ENCODE results near the gene HDDC3. TPM values are rescaled to one million over a fixed set of nuclear protein-coding genes. Genes with fewer than 3 reads are reported as not detected.

HDDC3 gene
- total and polyA plus RNA-seq, 11 donors = 10.9 to 19.9 (median 15.2) TPM

DNA sequence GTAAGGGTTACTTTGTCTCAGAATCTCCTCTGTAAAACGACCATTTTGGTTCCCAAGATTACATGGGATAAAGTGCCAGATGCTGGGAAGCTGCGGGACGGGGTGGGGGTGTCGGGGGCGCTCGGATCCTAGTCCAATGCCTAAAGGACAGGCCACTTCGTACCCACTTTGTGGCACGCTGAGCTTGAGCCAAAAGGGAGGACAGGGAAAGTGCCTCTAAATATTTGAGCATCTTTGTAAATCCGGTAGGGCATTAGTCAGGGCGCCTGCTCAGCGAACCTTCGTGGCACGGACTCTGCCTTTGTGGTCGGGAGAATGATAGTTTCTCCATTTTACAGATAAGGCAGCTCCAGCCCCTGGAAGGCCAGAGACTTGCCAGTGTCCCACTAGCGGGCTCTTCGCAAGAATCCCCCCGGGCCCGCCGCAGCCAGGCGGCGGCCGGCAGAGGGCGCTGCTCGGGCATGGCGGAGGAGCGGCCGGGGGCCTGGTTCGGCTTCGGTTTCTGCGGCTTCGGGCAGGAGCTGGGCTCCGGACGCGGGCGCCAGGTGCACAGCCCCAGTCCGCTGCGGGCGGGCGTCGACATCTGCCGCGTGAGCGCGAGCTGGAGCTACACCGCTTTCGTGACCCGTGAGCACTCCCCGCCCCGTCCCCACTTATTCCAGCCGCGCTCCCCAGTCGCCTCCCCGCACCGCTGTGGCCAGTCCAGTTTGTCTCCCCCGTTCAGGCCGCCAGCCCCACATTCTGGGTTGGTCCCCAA lies 24.1 kb upstream of the HDDC3 start:
- intact Hi-C loops (cut with DNase I) = loop anchor here (1.0 to 10.0 kb wide), 13 partner anchors 36 to 316 kb away; partner anchors contain the start of genes PRC1 (in 2 of the 10) and VPS33B (in 1 of the 10)
- Histone ChIP-seq H3K9me3 (no peaks in the 10 kb centered on the region), H3K27me3 (no peaks in the 10 kb centered on the region), H3K36me3 (peaks cover 0 to 43% (median 35%) of the 10 kb centered on the region in 9 donors), H3K27ac (peak overlapping the region in 8 of 12 donors; percentile 1 to 85 (median 66)), H3K4me3 (peak overlapping the region; percentile 40 to 96 (median 70)), H3K4me1 (peaks cover 0 to 54% (median 29%) of the 10 kb centered on the region in 12 donors)
- peak; percentile 70 to 88 (median 78) for DNase-seq
- 6 to 33% (median 8%) methylated on average over 9 to 56 of the region's 56 CpGs for WGBS, 4 donors
- peak in 2 of 4 donors; percentile 25 to 43 for ATAC-seq
- no peak for TF ChIP-seq POLR2A (IDR thresholded peaks at IDR 0.05)
- TF ChIP-seq, protein P1, sequence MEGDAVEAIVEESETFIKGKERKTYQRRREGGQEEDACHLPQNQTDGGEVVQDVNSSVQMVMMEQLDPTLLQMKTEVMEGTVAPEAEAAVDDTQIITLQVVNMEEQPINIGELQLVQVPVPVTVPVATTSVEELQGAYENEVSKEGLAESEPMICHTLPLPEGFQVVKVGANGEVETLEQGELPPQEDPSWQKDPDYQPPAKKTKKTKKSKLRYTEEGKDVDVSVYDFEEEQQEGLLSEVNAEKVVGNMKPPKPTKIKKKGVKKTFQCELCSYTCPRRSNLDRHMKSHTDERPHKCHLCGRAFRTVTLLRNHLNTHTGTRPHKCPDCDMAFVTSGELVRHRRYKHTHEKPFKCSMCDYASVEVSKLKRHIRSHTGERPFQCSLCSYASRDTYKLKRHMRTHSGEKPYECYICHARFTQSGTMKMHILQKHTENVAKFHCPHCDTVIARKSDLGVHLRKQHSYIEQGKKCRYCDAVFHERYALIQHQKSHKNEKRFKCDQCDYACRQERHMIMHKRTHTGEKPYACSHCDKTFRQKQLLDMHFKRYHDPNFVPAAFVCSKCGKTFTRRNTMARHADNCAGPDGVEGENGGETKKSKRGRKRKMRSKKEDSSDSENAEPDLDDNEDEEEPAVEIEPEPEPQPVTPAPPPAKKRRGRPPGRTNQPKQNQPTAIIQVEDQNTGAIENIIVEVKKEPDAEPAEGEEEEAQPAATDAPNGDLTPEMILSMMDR (IDR thresholded peaks at IDR 0.05) = peak; percentile 90 to 98 (median 94)

DNA sequence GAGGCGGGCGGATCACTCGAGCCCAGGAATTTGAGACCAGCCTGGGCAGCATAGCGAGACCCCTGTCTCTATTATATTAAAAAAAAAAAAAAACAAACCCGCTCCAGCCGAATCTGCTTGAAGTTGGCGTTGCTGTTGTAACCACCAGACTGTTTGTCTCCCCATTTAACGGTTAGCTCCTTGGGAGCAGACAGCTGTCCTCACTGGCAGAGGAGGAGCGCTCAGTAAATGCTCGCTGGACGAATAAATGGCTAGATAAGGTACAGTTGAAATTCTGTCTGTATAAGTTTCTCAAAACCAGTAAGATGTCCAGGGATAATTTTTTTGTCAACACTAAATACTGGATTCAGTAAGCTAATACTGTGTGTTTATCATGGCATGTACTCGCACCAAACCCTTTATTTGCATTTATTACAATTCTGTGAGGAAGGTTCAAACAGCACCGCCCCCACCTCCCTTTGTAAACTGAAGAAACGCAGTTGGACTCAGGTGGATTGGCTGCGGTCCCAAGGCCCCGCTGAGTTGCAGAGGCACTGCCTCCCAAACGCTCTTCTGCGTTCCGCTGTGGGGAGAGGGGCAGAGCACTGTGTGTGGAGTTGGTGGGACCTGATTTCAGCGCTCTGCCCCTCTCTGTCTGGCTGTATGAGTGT lies 23.4 kb upstream of the HDDC3 start:
- Histone ChIP-seq H3K27ac (peak overlapping the region in 2 of 12 donors; percentile 81 to 88), H3K9me3 (no peaks in the 10 kb centered on the region), H3K4me1 (peaks cover 0 to 51% (median 29%) of the 10 kb centered on the region in 12 donors), H3K4me3 (peak overlapping the region in 9 of 12 donors; percentile 38 to 96 (median 94)), H3K36me3 (peaks cover 0 to 43% (median 33%) of the 10 kb centered on the region in 9 donors), H3K27me3 (no peaks in the 10 kb centered on the region)
- ATAC-seq = no peak
- no peak for DNase-seq
- intact Hi-C loops (cut with DNase I) = loop anchor here (1.0 to 10.0 kb wide), 13 partner anchors 37 to 317 kb away; partner anchors contain the start of genes PRC1 (in 2 of the 10) and VPS33B (in 1 of the 10)
- TF ChIP-seq, protein P1 (IDR thresholded peaks at IDR 0.05) = no peak
- no peak for TF ChIP-seq POLR2A (IDR thresholded peaks at IDR 0.05)
- WGBS, 4 donors = 73 to 84% (median 78%) methylated on average over 19 to 20 of the region's 20 CpGs

DNA sequence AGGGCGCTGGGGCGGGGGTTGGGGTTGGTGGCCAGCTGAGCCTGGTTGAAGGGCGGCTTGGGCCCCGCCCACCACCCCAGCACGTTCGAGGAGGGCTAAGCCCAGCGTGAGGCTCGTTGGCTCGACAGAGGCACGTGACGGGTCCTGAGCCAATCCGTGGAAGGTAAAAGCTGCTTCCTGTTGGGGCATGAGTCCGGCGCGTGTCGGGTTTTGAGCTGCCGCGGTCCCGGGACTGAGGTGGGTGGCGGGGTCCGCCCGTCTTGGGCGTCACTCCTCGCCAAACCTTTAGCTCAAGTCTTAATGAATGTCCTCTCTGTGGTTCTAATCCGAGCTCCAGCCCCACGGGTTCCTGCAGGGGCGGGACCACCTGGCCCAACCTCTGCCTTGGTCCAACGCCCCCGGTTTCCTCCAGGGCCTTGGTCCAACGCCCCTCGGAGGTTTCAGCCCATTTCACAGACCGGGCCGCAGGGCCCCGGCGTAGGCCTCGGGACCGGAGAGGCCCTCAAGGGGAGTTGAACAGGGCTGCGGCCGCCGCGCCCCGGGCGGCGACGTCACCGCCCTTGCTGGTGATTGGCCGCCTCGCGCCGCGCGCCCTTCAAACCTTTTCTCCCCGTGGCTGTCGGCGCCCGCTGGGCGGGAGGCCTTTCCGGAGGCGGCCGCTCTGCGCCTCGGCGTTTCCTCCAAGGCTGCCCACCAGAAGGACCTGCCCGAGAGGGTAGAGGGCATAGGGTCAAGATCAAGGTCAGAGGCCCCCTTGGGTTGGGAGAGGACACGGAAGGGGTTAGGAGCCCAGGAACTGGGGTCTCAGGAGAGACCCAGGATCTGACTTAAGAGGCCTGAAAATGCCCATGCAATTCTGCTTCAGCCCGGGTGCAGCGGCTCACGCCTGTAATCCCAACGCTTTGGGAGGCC lies 22.6 kb upstream of the HDDC3 start, which contains the start of gene RCCD1:
Gene RCCD1, plus strand, starts transcription at position 173 of the 912 bp plus-strand sequence. CDS start 1,851 bp downstream, outside the sequence.
- TF ChIP-seq, protein P1 (IDR thresholded peaks at IDR 0.05) = no peak
- TF ChIP-seq POLR2A (IDR thresholded peaks at IDR 0.05) = peak in 1 of 2 donors; percentile 59
- intact Hi-C loops (cut with DNase I) = loop anchor here (2.0 to 10.0 kb wide), 10 partner anchors 37 to 317 kb away; partner anchors contain the start of genes PRC1 (in 2 of the 10) and VPS33B (in 1 of the 10)
- Histone ChIP-seq H3K27ac (peak within 1 kb of the TSS; percentile 78 to 93 (median 88)), H3K27me3 (no peaks in the 10 kb centered on the region), H3K36me3 (peaks cover 0 to 43% (median 38%) of the 10 kb centered on the region in 9 donors), H3K4me1 (peaks cover 0 to 44% (median 24%) of the 10 kb centered on the region in 12 donors), H3K9me3 (no peaks in the 10 kb centered on the region), H3K4me3 (peak within 1 kb of the TSS; percentile 38 to 96 (median 79))
- WGBS, 4 donors = 2 to 10% (median 3%) methylated on average over 26 to 69 of the region's 69 CpGs
- DNase-seq = peak; percentile 94 to 97 (median 97)
- ATAC-seq = peak; percentile 93 to 97 (median 94)

All from heart left ventricle (tissue), 16 donors.